ENCODE results near the gene CLSTN2. TPM values are rescaled to one million over a fixed set of nuclear protein-coding genes. Genes with fewer than 3 reads are reported as not detected.

The CLSTN2 gene
- total RNA-seq, 2 donors from 2014 or later, result 3.5 to 60.3 TPM

DNA sequence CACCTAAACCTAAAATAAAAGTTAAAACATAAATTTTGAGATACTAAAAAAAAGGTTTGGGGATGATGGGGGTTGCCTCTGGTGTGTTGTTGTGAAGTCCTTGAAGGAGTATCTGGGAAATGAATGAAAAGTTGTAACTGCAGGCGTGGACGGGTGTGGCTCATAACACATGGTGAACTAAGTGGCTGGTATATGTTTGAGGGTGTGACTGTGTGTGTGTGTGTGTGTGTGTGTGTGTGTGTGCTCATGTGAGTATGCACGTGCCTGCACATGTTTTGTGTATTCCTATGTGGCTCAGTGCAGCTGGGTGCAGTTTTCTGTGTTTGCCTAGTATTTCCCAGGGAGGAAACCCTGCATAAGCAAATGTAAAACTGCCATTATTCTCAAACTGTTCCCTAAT lies 513.0 kb downstream of the CLSTN2 start:
- Histone ChIP-seq H3K4me1 (replicated peaks) (no peaks in the 10 kb centered on the region), H3K9me3 (no peaks in the 10 kb centered on the region), H3K36me3 (no peaks in the 10 kb centered on the region), H3K4me3 (no peak overlapping the region), H3K27me3 (replicated peaks; ENCODE audit: insufficient read depth) (no peaks in the 10 kb centered on the region), H3K27ac (no peak overlapping the region)
- DNase-seq (ENCODE audit: low spot score), result no peak
- TF ChIP-seq POLR2A (IDR thresholded peaks at IDR 0.05) (no peak), POLR2AphosphoS5 (IDR thresholded peaks at IDR 0.05) (no peak)
- TF ChIP-seq, protein P1, sequence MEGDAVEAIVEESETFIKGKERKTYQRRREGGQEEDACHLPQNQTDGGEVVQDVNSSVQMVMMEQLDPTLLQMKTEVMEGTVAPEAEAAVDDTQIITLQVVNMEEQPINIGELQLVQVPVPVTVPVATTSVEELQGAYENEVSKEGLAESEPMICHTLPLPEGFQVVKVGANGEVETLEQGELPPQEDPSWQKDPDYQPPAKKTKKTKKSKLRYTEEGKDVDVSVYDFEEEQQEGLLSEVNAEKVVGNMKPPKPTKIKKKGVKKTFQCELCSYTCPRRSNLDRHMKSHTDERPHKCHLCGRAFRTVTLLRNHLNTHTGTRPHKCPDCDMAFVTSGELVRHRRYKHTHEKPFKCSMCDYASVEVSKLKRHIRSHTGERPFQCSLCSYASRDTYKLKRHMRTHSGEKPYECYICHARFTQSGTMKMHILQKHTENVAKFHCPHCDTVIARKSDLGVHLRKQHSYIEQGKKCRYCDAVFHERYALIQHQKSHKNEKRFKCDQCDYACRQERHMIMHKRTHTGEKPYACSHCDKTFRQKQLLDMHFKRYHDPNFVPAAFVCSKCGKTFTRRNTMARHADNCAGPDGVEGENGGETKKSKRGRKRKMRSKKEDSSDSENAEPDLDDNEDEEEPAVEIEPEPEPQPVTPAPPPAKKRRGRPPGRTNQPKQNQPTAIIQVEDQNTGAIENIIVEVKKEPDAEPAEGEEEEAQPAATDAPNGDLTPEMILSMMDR (IDR thresholded peaks at IDR 0.05), result no peak
- WGBS, result 70% methylated on average over 3 of the region's 3 CpGs
- intact Hi-C loops (cut with DNase I), result no loop called here

DNA sequence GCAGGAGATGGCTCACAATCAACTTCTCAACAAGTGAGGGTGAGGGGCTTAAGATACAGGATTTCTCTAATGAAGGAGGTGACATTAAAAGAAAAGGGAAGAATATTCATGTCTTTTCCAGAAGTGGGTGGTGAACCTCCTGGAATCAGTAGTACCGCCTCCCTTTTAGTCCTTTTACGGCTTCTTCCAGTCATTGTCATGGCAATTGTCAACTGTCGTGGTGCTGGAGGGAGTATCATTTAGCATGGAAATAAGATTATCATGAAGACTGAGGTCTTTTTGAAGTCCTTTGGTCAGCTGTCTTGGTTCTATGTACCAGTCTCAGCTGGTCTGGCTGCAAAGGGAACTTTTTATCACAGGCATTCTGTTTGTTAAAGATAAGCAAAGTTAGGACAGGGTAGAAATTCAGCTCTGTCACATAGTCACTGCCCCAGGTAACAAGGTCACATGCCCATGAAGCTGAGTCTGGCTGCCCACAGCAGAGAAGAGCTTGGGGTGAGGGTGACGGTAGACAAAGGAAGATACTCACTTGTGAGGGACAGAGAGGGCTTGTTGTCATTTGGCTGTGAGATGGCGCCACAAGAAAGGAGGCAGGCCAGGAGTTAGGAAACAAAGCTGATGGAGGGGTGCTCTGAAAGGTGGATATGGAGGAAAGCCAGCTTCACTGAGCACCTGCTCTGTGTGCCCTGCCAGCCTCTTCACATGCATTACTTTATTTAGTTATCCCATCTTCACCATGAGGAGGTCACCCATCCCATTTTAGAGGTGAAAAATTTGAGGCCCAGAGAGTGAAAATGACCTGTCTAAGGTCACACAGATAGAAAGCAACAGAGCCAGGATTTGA lies 514.6 kb downstream of the CLSTN2 start:
- Histone ChIP-seq H3K27me3 (replicated peaks; ENCODE audit: insufficient read depth) (no peaks in the 10 kb centered on the region), H3K4me3 (no peak overlapping the region), H3K36me3 (no peaks in the 10 kb centered on the region), H3K4me1 (replicated peaks) (no peaks in the 10 kb centered on the region), H3K9me3 (no peaks in the 10 kb centered on the region), H3K27ac (no peak overlapping the region)
- intact Hi-C loops (cut with DNase I), result no loop called here
- WGBS, result 98% methylated on average over 5 of the region's 5 CpGs
- DNase-seq (ENCODE audit: low spot score), result no peak
- TF ChIP-seq POLR2A (IDR thresholded peaks at IDR 0.05) (no peak), POLR2AphosphoS5 (IDR thresholded peaks at IDR 0.05) (no peak)
- TF ChIP-seq, protein P1 (IDR thresholded peaks at IDR 0.05), result no peak

DNA sequence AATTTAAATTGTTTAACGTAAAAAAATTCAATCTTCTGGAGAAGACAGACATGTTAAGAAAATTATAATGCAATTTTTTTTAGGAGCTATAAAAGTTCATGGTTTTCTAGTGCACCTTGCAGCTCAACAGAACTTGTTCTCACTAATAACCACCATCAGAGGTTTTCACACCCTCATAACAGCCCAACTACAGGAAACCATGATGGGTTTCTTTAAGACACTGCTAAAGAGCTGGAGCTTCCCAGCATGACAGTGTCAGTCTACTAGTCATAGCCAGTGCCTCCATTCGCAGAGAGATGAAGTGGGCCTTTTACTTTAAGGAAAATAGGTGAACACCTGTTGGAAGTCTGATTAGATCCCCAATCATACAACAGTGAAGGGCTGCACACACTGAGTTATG lies 518.8 kb downstream of the CLSTN2 start:
- DNase-seq (ENCODE audit: low spot score), result no peak
- no peaks in the 10 kb centered on the region for H3K36me3 ChIP-seq
- H3K4me3 ChIP-seq, result no peak overlapping the region
- WGBS, result 97% methylated on average over 2 of the region's 2 CpGs
- H3K4me1 ChIP-seq (replicated peaks), result no peaks in the 10 kb centered on the region
- TF ChIP-seq POLR2A (IDR thresholded peaks at IDR 0.05) (no peak), POLR2AphosphoS5 (IDR thresholded peaks at IDR 0.05) (no peak)
- TF ChIP-seq, protein P1 (IDR thresholded peaks at IDR 0.05), result no peak
- no peaks in the 10 kb centered on the region for H3K9me3 ChIP-seq
- H3K27me3 ChIP-seq (replicated peaks; ENCODE audit: insufficient read depth), result no peaks in the 10 kb centered on the region
- intact Hi-C loops (cut with DNase I), result no loop called here
- no peak overlapping the region for H3K27ac ChIP-seq

GRCh38 chr3:140455521-140456214 lies 520.7 kb downstream of the CLSTN2 start:
- Histone ChIP-seq H3K4me3 (no peak overlapping the region), H3K36me3 (no peaks in the 10 kb centered on the region), H3K27me3 (replicated peaks; ENCODE audit: insufficient read depth) (no peaks in the 10 kb centered on the region), H3K4me1 (replicated peaks) (no peaks in the 10 kb centered on the region), H3K27ac (no peak overlapping the region), H3K9me3 (no peaks in the 10 kb centered on the region)
- WGBS, result 75% methylated on average over 5 of the region's 5 CpGs
- intact Hi-C loops (cut with DNase I), result no loop called here
- TF ChIP-seq POLR2AphosphoS5 (IDR thresholded peaks at IDR 0.05) (no peak), POLR2A (IDR thresholded peaks at IDR 0.05) (no peak)
- TF ChIP-seq, protein P1 (IDR thresholded peaks at IDR 0.05), result no peak
- DNase-seq (ENCODE audit: low spot score), result no peak

Data from prostate gland (tissue), 2 donors.